Globus pallidus (tissue), 1 donor: ENCODE results near the gene TMUB1.
"Not testable (repeated sequence)": the region's sequence is repeated elsewhere in the genome, so short reads cannot be mapped to it uniquely, and the experiment has no call there.

Experiments used
- DNase-seq: peaks from one replicate; pipeline ENCODE4 v3.0.0-alpha.2; 2015; ENCODE audit warnings: low spot score

TMUB1 gene

DNA sequence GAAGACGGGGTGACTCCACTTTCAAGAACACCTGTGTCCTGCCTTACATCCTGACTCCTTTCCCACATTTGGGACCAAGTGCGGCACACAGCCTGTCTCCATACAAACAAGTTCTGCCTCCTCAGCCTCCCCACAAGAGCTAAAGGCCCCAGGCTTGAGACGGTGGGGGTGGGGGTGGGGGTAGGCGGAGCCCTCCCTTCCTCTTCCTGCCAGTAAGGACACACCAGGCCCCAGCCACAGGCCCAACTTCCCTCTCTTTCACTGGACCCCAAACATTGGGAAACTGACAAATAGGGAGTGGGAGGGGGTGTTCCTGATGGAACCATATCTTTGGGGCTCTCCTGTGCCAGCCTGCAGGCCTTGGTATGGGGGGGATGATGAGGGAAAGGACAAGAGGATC, 30.2 kb downstream of the TMUB1 start:
- DNase-seq = no peak

DNA sequence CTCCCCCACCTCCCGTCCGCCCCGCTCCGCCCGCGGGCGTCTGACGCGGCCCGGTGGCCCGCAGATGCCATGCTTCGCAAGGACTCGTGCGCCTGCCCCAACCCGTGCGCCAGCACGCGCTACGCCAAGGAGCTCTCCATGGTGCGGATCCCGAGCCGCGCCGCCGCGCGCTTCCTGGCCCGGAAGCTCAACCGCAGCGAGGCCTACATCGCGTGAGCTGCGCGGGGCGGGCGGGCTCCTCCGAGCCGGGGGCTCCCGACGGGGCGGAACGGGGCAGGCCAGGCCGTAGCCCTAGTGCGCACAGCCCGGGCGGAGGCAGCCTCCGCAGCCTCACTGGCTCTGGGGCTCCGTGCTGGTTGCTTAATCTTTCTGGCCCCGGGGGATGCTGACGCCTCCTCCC, 32.2 kb downstream of the TMUB1 start:
- no peak for DNase-seq

DNA sequence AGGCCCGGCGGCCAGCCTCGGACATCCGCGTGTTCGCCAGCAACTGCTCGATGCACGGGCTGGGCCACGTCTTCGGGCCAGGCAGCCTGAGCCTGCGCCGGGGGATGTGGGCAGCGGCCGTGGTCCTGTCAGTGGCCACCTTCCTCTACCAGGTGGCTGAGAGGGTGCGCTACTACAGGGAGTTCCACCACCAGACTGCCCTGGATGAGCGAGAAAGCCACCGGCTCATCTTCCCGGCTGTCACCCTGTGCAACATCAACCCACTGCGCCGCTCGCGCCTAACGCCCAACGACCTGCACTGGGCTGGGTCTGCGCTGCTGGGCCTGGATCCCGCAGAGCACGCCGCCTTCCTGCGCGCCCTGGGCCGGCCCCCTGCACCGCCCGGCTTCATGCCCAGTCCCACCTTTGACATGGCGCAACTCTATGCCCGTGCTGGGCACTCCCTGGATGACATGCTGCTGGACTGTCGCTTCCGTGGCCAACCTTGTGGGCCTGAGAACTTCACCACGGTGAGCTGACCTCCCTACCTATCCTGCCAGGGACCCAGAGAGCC, 34.3 kb downstream of the TMUB1 start:
- DNase-seq = no peak

DNA sequence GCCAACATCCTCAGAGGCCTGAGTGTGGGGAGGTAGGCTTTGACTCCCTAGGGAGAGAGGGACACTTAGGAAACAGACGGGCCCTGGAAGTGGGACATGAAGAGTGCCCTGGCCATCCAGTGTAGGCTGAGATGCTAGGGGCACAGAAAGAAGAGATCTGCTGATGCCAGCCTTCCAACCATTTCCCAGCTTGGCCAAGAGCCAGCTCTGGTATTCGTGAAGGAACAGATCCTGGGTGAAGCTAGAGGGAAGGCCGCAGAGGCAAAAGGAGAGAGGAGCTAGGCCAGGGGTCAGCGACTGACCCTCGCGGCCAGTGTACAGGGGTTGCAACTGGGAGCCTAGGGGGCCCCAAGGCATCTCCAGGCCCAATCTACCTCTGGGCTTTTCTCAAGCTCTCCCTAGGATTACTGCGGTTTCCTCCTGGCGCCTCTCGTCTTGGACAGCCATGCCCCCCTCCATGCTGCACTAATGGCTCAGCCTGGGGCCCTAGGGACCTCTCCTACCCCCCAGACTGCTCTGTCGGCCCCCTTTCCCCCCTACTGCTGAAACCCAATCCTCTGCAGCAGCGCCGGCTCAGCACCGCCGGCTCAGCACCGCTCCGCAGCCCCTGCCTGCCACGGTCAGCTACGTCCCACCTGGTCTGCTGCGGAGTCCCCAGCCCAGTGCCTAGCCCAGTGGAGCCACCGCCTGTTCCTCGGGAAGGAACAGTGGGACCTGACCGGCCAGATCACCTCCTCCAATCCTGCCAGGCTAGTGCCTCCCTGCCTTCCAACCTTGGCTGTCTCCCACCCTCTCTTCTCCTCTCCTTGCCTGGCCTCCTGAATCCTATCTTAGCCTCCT, 35.1 kb downstream of the TMUB1 start, which contains the start of gene ASIC3:
Gene ASIC3, plus strand, starts transcription at position 556 of the 840 bp plus-strand sequence. CDS start 355 bp downstream, outside the sequence.
- DNase-seq = no peak

DNA sequence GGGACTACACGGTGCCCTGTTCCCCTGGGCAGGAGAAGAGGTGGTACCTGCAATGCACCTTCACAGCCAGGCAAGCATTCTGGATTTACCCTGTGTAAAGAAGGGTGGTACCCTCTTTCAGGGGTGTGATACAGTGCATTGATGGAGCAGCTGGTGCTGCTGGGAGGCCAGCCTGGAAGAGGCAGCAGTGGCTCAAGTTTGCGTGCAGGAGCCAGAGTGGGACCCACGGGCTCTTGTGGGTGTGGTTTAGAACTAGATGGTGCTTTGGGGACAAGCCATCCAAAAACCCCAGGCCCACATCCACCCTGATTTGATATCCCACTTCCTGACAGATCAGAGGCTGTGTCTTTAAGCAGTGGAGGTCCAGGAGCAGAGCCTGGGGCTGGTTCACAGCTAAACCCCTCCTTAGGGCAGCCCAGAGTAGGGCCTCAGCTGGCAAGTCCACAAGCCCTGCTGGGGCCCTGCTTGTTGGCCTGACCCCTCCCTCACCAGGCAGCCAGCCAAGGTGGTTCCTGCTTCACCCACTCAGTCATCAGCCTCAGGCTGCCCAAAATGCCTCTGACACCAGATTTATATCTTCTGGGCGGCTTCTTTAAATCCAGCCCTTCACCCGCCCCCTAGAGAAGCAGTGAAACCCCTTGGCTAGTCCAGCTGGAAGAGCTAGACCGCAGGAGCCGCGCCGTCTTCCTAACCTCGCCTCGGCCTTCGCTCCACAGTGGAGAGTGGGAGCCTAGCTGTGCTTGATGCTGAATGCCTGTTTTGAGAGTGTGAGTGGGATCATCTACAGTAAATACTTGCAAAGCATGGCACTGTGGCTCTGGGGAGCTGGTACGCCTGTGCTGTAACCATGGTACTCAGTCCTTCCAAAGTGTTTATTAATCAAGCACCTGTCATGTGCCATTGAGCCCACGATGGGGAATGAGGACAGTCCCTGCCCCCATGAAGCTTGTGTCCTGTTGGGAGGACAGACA, 36.4 kb downstream of the TMUB1 start:
- no peak for DNase-seq

DNA sequence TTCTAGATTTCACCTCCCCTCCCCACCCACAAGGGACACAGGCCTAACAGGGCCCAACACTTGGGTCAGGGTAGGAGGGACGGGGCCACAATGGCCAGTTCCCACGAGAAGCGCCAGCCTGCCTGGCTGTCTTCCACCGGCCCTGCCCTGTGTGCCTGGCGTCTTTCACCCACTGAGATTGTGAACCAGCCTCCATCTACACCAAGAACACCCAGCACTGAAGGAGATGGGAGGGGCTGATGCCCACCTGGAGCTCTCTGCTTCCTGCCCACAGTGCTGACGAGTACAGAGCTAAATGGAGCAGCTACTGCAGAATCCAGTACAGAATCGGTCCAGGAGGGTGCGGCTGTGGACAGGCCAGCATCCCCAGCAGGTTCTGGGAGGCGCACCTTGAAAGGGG, 37.3 kb downstream of the TMUB1 start:
- no peak for DNase-seq

DNA sequence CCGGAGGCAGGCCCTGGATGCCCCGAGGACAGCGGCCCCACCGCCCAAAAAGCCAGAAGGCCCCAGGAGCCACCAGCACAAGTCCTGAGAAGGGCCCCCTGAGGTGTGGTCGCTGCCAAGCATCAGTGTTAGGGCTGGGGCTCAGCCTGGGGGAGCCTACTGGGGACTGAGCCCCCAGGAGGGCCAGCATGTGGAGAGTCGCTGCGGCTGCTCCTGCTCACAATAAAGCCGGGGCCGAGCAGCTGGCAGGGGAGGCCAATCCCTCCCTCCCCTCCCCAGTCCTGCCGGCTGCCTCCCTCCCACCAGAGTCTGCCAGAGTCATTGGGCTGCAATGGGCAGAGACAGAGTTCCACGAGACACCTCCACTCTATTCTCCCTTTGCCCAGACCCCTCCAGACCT, 38.0 kb downstream of the TMUB1 start:
- no peak for DNase-seq

DNA sequence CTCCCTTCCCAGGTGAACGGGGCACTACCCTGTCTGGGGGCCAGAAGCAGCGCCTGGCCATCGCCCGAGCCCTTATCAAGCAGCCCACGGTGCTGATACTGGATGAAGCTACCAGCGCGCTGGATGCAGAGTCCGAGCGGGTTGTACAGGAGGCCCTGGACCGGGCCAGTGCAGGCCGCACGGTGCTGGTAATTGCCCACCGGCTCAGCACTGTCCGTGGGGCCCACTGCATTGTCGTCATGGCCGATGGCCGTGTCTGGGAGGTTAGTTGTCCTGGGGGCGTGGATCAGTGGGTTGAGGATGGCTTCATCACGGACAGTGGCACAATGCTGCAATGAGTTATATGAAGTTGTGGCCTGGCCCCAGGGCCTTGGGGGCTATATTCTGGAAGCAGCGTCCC, 39.3 kb downstream of the TMUB1 start:
- no peak for DNase-seq

DNA sequence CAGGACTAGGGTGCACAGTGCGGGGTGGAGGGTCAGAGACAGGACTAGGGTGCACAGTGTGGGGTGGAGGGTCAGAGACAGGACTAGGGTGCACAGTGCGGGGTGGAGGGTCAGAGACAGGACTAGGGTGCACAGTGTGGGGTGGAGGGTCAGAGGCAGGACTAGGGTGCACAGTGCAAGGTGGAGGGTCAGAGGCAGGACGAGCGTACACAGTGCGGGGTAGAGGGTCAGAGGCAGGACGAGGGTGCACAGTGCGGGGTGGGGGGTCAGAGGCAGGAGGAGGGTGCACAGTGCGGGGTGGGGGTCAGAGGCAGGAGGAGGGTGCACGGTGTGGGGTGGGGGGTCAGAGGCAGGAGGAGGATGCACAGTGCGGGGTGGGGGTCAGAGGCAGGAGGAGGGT, 39.8 kb downstream of the TMUB1 start:
- DNase-seq = not testable (repeated sequence)

DNA sequence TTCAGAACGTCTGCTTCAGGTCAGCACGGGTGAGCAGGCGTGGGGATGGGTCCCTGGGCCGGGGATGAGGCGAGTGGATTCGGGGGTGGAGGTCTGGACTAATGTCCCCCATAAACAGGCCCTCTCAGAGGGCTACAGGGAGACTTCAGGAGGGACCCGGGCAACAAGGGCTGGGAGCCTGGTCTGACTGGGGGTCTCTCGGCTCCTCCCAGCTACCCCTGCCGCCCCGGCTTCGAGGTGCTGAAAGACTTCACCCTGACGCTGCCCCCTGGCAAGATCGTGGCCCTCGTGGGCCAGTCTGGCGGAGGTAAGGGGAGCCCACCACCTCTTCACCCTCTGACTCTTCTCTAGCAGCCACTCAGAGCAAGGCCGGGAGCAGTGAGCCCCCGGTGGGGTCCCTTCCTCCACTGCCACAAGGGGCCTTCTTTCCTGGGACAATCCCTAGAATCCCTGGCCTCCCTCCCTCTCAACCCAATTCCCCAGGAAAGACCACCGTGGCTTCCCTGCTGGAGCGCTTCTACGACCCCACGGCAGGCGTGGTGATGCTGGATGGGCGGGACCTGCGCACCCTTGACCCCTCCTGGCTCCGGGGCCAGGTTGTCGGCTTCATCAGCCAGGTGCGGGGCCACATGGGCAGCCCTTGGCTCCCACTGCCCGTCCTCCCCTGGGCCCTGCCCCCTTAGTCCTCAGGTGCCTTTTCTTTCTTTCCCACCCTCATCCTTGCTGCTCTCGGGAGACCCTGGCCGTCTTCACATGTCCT, 42.5 kb downstream of the TMUB1 start:
- no peak for DNase-seq

DNA sequence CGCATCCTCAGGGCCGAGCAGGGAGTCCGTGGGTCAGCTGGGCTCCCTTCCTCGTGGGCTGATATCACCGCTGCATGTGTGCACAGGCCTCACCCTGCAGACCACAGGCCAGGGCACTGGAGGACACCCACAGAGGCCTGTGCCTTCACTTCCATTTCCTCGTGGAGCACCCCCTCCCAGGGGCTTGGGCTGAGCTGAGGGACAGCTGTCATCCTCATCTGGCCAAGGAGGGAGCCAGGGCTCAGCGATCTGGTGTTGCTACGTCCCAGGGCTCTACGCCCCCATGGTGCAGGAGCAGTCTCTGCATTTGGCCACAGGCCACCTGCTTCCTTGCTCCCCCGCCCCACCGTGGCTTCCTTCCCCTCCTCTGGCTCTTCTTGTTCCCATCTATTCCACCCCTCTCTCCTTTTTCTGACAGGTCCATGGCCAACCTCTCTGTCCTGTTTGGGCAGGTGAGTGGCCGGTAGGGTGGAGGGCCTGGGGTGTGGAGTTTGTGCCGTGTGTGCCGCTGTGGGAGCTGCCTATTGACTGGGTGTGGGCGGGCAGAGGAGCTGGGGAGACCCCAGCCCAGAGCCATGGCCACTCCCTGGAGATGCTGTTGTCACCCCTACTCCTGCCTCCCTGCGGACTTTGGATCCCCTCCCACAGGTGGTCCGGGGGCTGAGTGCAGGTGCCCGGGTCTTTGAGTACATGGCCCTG, 43.3 kb downstream of the TMUB1 start:
- no peak for DNase-seq

DNA sequence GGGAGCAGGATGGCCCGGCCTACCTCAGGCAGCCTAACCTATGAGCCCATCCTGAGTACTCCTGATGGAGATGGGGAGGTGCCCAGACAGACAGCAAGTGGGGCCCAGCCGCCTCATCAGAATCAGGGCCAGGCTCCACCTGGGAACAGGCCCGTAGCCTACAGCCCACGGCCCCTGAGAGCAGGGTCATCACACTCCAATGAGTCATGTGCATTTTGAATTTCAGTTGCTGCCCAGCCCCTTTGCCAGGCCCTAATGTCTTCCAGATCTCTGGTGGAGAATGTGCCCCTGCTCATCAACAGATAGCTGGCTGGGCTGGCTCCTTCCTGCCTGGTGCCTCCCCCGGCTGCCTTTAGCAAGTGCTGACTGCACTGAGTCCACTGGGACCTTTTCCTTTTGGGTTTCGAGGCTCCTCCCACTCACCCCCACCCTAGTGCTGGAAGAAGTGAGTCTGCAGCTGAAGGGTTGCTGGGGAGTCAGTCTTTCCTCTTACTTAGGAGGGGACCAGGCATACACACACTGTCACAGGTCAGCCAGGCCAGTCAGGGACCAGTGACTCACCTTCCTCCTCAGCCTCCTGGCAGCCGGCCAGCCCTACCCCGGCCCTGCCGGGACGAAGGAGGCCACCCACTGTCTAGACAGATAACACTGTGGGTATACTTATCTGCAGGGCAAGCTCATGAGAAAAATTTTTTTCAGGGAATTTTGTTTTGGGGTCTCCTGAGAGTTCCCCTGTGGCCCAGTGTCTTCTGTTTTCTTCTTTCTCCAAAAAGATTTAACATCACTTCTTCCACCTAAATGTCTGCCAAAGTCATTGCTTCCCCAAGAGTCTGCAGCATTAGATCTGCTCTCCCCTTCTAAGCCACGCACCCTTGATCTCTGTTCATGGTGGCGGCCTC, 44.1 kb downstream of the TMUB1 start:
- DNase-seq = no peak

DNA sequence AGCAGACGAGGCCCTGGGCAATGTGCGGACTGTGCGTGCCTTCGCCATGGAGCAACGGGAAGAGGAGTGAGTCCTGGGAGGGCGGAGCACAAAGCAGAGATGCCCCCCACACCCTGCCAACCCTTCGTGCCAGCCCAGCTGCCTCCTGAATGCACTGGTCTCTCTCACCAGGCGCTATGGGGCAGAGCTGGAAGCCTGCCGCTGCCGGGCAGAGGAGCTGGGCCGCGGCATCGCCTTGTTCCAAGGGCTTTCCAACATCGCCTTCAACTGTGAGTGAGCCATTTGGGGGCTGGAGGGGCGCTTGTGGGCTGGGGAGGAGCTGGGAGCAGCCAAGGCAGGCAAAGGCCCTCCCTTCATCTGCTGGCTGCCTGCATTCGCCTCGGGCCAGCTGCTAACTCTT, 47.4 kb downstream of the TMUB1 start:
- DNase-seq = no peak

DNA sequence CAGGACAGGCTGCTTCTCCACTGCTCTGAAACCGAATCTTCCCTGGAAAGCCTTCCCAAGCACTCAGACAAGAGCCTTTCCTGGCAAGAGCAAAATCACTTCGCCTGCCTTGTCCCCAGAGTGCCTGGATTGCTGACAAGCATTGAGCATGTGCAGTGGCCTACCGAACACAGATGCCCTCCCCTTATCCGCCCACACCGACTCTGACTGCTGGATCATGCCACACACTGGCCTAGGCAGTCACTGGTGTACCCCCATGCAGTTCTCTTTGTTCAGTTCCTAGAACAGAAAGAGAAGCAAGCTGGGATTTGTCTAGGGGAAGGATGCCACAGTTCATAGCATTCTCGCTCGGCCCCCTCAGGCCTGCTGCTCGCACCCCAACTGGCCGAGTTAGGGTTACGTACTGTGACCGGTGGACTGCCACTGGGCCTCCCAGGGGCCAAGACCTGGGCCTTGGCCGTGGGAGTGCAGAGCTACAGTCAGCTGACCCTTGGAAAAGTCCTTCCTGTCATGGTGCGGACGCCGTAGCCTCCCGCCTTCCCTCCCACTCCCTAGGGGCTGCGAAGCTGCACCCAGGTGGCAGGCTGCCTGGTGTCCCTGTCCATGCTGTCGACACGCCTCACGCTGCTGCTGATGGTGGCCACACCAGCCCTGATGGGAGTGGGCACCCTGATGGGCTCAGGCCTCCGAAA, 48.1 kb downstream of the TMUB1 start:
- no peak for DNase-seq

DNA sequence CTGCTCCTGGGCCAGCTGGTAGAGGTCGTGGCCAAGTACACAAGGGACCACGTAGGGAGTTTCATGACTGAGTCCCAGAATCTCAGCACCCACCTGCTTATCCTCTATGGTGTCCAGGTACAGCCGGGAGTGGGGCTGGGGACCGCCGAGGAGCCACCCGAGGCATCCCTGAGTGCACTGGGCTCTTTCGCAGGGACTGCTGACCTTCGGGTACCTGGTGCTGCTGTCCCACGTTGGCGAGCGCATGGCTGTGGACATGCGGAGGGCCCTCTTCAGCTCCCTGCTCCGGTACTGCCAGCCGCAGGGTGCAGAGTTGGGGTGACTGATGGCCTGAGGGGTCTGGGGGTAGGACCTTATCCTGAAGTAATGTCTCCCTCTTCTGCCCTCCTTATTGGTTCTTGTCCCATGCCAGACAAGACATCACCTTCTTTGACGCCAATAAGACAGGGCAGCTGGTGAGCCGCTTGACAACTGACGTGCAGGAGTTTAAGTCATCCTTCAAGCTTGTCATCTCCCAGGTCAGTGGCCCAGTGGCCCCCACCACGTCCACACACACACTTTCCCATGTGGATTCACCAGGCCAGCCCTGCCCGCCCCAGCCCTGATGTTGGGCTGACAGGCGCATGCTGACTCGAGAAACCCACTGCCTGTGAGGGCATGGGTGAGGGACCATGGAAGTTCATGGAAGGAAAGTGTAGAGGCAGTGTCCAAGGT, 48.8 kb downstream of the TMUB1 start:
- DNase-seq = no peak

DNA sequence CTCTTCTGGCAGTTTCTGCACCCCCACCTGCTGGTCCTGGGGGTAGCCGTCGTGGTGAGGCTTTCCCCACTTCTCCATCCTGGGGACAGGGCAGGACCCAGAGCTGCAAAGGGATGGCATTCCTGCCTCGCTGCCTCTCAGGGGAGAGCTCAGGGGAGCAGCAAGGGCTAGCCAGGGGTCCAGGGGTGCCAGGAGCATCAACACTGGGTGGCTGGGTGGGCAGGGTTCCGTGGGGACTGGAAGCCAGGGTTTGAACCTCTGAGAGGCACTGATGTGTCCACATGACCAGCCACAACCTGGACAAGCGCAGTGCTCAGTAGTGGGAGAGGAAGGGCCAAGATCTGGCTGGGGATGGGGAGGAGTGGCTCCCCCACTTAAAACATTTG, 49.4 kb downstream of the TMUB1 start:
- DNase-seq = no peak

DNA sequence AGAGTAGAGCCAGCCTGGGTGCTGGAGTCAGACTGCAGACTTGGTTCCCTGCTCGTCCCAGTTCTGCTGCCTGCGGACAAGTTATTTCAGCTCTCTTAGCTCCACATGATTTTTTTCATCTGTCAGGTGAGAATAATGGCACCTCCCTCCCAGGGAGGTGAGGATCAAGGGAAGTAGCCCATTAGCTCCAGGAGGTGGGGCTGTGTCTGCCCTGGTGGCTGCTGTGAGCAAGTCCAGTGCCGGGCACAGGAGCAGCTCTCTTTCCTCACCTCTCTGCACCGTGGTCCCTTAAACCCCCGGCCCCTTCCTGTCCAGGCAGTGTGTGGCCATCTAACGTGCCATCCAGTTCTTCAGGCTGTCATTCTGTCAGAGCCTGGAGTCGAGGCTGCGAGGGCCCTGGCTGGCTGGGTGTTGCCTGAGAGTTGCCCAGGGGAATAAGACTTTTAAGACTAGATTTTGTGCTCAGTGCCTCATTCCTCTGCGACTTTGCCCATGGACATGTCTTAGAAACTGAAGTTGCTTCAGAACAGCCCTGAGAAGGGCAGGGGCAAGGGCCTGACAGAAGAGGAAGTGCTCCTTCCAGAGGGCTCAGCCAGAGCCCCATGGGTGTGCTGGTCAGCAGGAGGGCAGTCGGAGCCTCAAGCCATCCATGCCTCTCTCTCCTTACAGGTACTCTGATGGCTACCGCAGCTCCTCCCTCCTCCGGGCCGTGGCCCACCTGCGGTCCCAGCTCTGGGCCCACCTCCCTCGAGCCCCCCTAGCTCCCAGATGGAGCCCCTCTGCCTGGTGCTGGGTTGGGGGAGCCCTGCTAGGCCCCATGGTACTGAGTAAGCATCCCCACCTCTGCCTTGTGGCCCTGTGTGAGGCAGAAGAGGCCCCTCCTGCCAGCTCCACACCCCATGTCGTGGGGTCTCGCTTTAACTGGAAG, 50.1 kb downstream of the TMUB1 start:
- DNase-seq = no peak
